Testis (tissue), 2 donors: Measurements from ENCODE around the gene NUDT15.

ENCODE experiments used
- POLR2A ChIP-seq: fragments of 450-650 bp; IDR thresholded peaks from one replicate; pipeline ENCODE4 v1.6.1; 2017; ENCODE audit warnings: antibody characterized with exemption, mild to moderate bottlenecking, moderate library complexity
- TF ChIP-seq, protein P1 (sequence below), 3 experiments: fragments of 450-650 bp in 2 of 3; fragments of 200-600 bp in 1 of 3; sonication (generic) in 1 of 3; IDR thresholded peaks; one replicate each; pipeline ENCODE4 v1.5.1; 2016 to 2019; ENCODE audit warnings: antibody characterized with exemption in 3 of 3, mild to moderate bottlenecking in 2 of 3, moderate library complexity in 1 of 3

GRCh38 chr13:48050550-48050949 is 13.0 kb downstream of the NUDT15 start:
- TF ChIP-seq, protein P1, sequence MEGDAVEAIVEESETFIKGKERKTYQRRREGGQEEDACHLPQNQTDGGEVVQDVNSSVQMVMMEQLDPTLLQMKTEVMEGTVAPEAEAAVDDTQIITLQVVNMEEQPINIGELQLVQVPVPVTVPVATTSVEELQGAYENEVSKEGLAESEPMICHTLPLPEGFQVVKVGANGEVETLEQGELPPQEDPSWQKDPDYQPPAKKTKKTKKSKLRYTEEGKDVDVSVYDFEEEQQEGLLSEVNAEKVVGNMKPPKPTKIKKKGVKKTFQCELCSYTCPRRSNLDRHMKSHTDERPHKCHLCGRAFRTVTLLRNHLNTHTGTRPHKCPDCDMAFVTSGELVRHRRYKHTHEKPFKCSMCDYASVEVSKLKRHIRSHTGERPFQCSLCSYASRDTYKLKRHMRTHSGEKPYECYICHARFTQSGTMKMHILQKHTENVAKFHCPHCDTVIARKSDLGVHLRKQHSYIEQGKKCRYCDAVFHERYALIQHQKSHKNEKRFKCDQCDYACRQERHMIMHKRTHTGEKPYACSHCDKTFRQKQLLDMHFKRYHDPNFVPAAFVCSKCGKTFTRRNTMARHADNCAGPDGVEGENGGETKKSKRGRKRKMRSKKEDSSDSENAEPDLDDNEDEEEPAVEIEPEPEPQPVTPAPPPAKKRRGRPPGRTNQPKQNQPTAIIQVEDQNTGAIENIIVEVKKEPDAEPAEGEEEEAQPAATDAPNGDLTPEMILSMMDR (IDR thresholded peaks at IDR 0.05), result no peak
- TF ChIP-seq POLR2A, result no peak
